ENCODE data around the gene BBS10. TPM values are rescaled to one million over a fixed set of nuclear protein-coding genes. Genes with fewer than 3 reads are reported as not detected.

The BBS10 gene
- total RNA-seq, 1 experiment from 2014 or later = 7.5 TPM

DNA sequence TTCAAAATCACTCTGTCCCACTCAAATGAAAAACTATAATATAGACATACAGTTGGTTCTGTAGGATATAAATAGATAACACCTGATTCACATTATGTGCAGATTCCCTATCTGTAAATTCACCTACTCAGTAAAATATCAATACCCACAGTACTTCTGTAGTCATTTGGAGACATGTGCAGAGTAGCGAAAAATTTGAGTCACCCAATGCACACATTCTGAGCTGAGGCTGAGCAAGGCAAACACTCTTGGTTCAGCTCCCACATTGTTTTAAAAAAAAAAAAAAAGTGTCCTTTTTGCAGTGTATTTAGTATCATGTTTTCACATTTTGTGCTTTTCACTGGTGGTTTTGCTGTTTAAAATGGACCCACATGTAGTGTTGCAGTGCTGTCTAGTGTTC lies 27.3 kb upstream of the BBS10 start:
- ATAC-seq (peak; percentile 85), DNase-seq (peak; percentile 67)
- Histone ChIP-seq H2AFZ (ENCODE audit: low read length) (no peak overlapping the region), H3F3A (ENCODE audit: low read length, unreplicated experiment) (no peaks in the 10 kb centered on the region), H4K20me1 (ENCODE audit: low read length) (no peaks in the 10 kb centered on the region), H3K27me3 (ENCODE audit: low read length) (no peaks in the 10 kb centered on the region), H3K9me2 (replicated peaks; ENCODE audit: low read length) (no peaks in the 10 kb centered on the region), H3K4me3 (ENCODE audit: low read length) (peak overlapping the region; percentile 42; the same call in 1 of the 2 replicates), H3K36me3 (ENCODE audit: low read depth, low read length) (0 out of 2 replicates have a peak, but pooled peaks cover 2% of the 10 kb centered on the region), H3K9ac (ENCODE audit: low read length) (peak overlapping the region; percentile 54), H3K4me2 (ENCODE audit: low read length) (peak overlapping the region; percentile 70), H3K27ac (ENCODE audit: low read length) (peak overlapping the region; percentile 88), H3K4me1 (ENCODE audit: insufficient read depth, low read length) (peaks cover 49% of the 10 kb centered on the region), H3K79me2 (ENCODE audit: low read length) (no peaks in the 10 kb centered on the region), H3K9me3 (ENCODE audit: low read length) (no peaks in the 10 kb centered on the region)
- no TSS peak for BruUV-seq (replicated peaks)
- TF ChIP-seq EZH2phosphoT487 (IDR thresholded peaks at IDR 0.05; ENCODE audit: borderline replicate concordance, low read length) (no peak), EZH2 (IDR thresholded peaks at IDR 0.05; ENCODE audit: low read length, unreplicated experiment) (no peak), CTCF (conservative IDR thresholded peaks at IDR 0.05; ENCODE audit: low read depth, low read length) (no peak)
- POLR2A ChIA-PET (ENCODE audit: unreplicated experiment) = interaction anchor here (0.6 kb wide), 2 partner anchors 47 to 211 kb away, joined by 6 to 10 read pairs; no protein-coding TSS in a partner anchor
- intact Hi-C loops (cut with micrococcal nuclease) = loop anchor here (5.0 kb wide), 1 partner anchor 82 kb away; no protein-coding TSS in a partner anchor
- CTCF ChIA-PET = interaction anchor here (1.5 kb wide), 1 partner anchor 28 kb away, joined by 8 read pairs; the partner anchor contains the start of gene BBS10

DNA sequence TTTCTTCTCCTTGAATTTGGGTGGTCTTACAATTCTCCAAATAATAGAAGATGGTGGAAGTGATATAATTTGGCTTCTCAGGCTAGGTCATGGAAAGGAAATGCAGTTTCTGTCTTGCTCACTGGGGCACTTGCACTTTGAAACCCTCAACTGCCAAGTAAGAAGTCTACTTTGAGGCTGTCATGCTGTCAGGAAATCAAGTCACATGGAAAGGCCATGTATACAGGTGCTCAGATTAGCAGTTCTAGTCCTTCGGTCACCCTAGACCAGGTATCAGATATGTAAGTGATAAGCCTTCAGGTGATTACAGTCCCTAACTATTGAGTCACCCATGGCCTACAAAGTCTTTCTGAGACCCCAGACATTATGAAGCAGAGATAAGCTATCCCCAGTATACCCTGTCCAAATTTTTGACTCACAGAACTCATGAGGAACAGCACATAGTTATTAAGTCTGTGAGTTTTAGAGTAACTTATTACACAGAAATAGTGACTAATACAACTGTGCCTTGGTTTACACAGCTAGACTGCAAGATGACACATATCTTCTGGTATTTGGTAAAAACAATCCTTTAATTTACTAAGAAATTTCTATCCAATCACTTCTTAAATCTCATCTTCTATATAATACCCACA lies 26.3 kb upstream of the BBS10 start:
- Histone ChIP-seq H3K9ac (ENCODE audit: low read length) (no peak overlapping the region), H3K4me3 (ENCODE audit: low read length) (0 out of 2 replicates have a peak overlapping the region, but pooled peaks have one; percentile 42), H3K27me3 (ENCODE audit: low read length) (no peaks in the 10 kb centered on the region), H3K36me3 (ENCODE audit: low read depth, low read length) (0 out of 2 replicates have a peak, but pooled peaks cover 2% of the 10 kb centered on the region), H3K9me2 (replicated peaks; ENCODE audit: low read length) (no peaks in the 10 kb centered on the region), H3K4me1 (ENCODE audit: insufficient read depth, low read length) (peaks cover 49% of the 10 kb centered on the region), H3F3A (ENCODE audit: low read length, unreplicated experiment) (no peaks in the 10 kb centered on the region), H3K4me2 (ENCODE audit: low read length) (peak overlapping the region; percentile 70), H4K20me1 (ENCODE audit: low read length) (no peaks in the 10 kb centered on the region), H3K27ac (ENCODE audit: low read length) (peak overlapping the region; percentile 88), H3K9me3 (ENCODE audit: low read length) (no peaks in the 10 kb centered on the region), H2AFZ (ENCODE audit: low read length) (no peak overlapping the region), H3K79me2 (ENCODE audit: low read length) (no peaks in the 10 kb centered on the region)
- CTCF ChIA-PET = no interaction called here
- POLR2A ChIA-PET (ENCODE audit: unreplicated experiment) = no interaction called here
- intact Hi-C loops (cut with micrococcal nuclease) = loop anchor here (5.0 kb wide), 1 partner anchor 83 kb away; no protein-coding TSS in a partner anchor
- no TSS peak for BruUV-seq (replicated peaks)
- DNase-seq = peak; percentile 57
- TF ChIP-seq EZH2phosphoT487 (IDR thresholded peaks at IDR 0.05; ENCODE audit: borderline replicate concordance, low read length) = no peak
- no peak for TF ChIP-seq CTCF (conservative IDR thresholded peaks at IDR 0.05; ENCODE audit: low read depth, low read length)
- TF ChIP-seq EZH2 (IDR thresholded peaks at IDR 0.05; ENCODE audit: low read length, unreplicated experiment) = no peak
- ATAC-seq = 0 out of 2 replicates have a peak, but pooled peaks have one; percentile 11

GRCh38 chr12:76368230-76368629 lies 20.0 kb upstream of the BBS10 start:
- Histone ChIP-seq H3F3A (ENCODE audit: low read length, unreplicated experiment) (no peaks in the 10 kb centered on the region), H3K27me3 (ENCODE audit: low read length) (no peaks in the 10 kb centered on the region), H3K27ac (ENCODE audit: low read length) (no peak overlapping the region), H3K9me3 (ENCODE audit: low read length) (no peaks in the 10 kb centered on the region), H3K4me1 (ENCODE audit: insufficient read depth, low read length) (no peaks in the 10 kb centered on the region), H3K4me2 (ENCODE audit: low read length) (no peak overlapping the region), H2AFZ (ENCODE audit: low read length) (no peak overlapping the region), H3K4me3 (ENCODE audit: low read length) (no peak overlapping the region), H3K9ac (ENCODE audit: low read length) (no peak overlapping the region), H3K9me2 (replicated peaks; ENCODE audit: low read length) (no peaks in the 10 kb centered on the region), H3K36me3 (ENCODE audit: low read depth, low read length) (peaks cover 19% of the 10 kb centered on the region), H3K79me2 (ENCODE audit: low read length) (no peaks in the 10 kb centered on the region), H4K20me1 (ENCODE audit: low read length) (no peaks in the 10 kb centered on the region)
- ATAC-seq (no peak), DNase-seq (no peak)
- TF ChIP-seq EZH2 (IDR thresholded peaks at IDR 0.05; ENCODE audit: low read length, unreplicated experiment) (no peak), CTCF (conservative IDR thresholded peaks at IDR 0.05; ENCODE audit: low read depth, low read length) (no peak), EZH2phosphoT487 (IDR thresholded peaks at IDR 0.05; ENCODE audit: borderline replicate concordance, low read length) (no peak)
- POLR2A ChIA-PET (ENCODE audit: unreplicated experiment) = no interaction called here
- no TSS peak for BruUV-seq (replicated peaks)
- CTCF ChIA-PET = no interaction called here
- intact Hi-C loops (cut with micrococcal nuclease) = no loop called here

Data from PC-3 (cell line).